Fibroblast of skin of left biceps (primary cell): ENCODE measurements around the gene DRAP1.
"Not testable (repeated sequence)": the region's sequence is repeated elsewhere in the genome, so short reads cannot be mapped to it uniquely, and the experiment has no call there.

Source experiments
- DNase-seq, 2 experiments: peaks; one replicate each; pipeline ENCODE4 v3.0.0-alpha.2; 2013; ENCODE audit warnings: low read depth in 2 of 2

DRAP1 gene

GRCh38 chr11:65886826-65887722 is 32.2 kb upstream of the DRAP1 start:
- no peak for DNase-seq

GRCh38 chr11:65887723-65888162 is 31.5 kb upstream of the DRAP1 start:
- no peak for DNase-seq

- peak; percentile 89 for DNase-seq
Measured at GRCh38 chr11:65888163-65888814, 30.9 kb upstream of the DRAP1 start, which contains the start of gene FIBP. Gene FIBP (minus strand): TSS chr11:65888471. CDS start chr11:65888418, 53 bp downstream.

GRCh38 chr11:65890324-65891218 is 28.7 kb upstream of the DRAP1 start, which contains the start of gene CCDC85B:
Gene CCDC85B (plus strand): TSS chr11:65890673. CDS start chr11:65890784, 111 bp downstream.
- peak; percentile 84 to 88 for DNase-seq

GRCh38 chr11:65891219-65892136 is 27.7 kb upstream of the DRAP1 start:
- DNase-seq: no peak

- not testable (repeated sequence) for DNase-seq
Measured at GRCh38 chr11:65892137-65892540, 27.1 kb upstream of the DRAP1 start.

- DNase-seq: no peak
Measured at GRCh38 chr11:65892661-65893317, 26.4 kb upstream of the DRAP1 start.

- no peak for DNase-seq
Measured at GRCh38 chr11:65894034-65894591, 25.1 kb upstream of the DRAP1 start.

GRCh38 chr11:65895482-65895981 is 23.7 kb upstream of the DRAP1 start:
- no peak for DNase-seq

- DNase-seq: no peak
Measured at GRCh38 chr11:65896034-65896999, 22.9 kb upstream of the DRAP1 start.

GRCh38 chr11:65897020-65897471 is 22.2 kb upstream of the DRAP1 start:
- DNase-seq: no peak

- no peak for DNase-seq
Measured at GRCh38 chr11:65898656-65899355, 20.4 kb upstream of the DRAP1 start.

GRCh38 chr11:65899356-65900124 is 19.7 kb upstream of the DRAP1 start:
- DNase-seq: no peak

GRCh38 chr11:65900125-65900898 is 18.9 kb upstream of the DRAP1 start, which contains the start of gene FOSL1:
Gene FOSL1 (minus strand): TSS chr11:65900388. CDS start chr11:65900339, 49 bp downstream.
- DNase-seq: peak; percentile 77 to 79

- DNase-seq: no peak
Measured at GRCh38 chr11:65900899-65901180, 18.4 kb upstream of the DRAP1 start.

- DNase-seq: peak in 1 of 2 experiments; percentile 53
Measured at GRCh38 chr11:65903068-65903481, 16.2 kb upstream of the DRAP1 start.
